Left lung (tissue), 10 donors: ENCODE results near the gene CDH2. TPM values are rescaled to one million over a fixed set of nuclear protein-coding genes. Genes with fewer than 3 reads are reported as not detected.

Experiments
- ATAC-seq: fragments of 200-7000 bp; cut with Tn5 transposase; one replicate; pipeline ENCODE4 v1.9.1; 2020; ENCODE audit warnings: moderate library complexity
- DNase-seq, 4 donors: peaks; one replicate each; pipeline ENCODE4 v3.0.0-alpha.2; 2013 to 2020
- H3K27ac ChIP-seq, 2 donors: fragments of 200-600 bp; sonication (generic) in 1 of 2; one replicate each; pipeline versions ENCODE4 v1.5.0 to v1.8.0; 2020 to 2021
- H3K27me3 ChIP-seq, 2 donors: fragments of 200-600 bp; sonication (generic) in 1 of 2; one replicate each; pipeline versions ENCODE4 v1.5.0 to v1.8.0; 2020 to 2021
- H3K36me3 ChIP-seq, 2 donors: fragments of 200-600 bp; sonication (generic) in 1 of 2; one replicate each; pipeline versions ENCODE4 v1.5.0 to v1.8.0; 2020 to 2021
- H3K4me1 ChIP-seq, 2 donors: fragments of 200-600 bp; one replicate each; pipeline ENCODE4 v1.8.0; 2021
- H3K4me3 ChIP-seq, 2 donors: fragments of 200-600 bp; sonication (generic) in 1 of 2; one replicate each; pipeline versions ENCODE4 v1.5.0 to v1.8.0; 2020 to 2021; ENCODE audit warnings: mild to moderate bottlenecking in 1 of 2
- H3K9me3 ChIP-seq, 2 donors: fragments of 200-600 bp; sonication (generic) in 1 of 2; one replicate each; pipeline versions ENCODE4 v1.5.0 to v1.8.0; 2020 to 2021
- CTCF ChIP-seq, 2 donors: fragments of 200-600 bp; sonication (generic) in 1 of 2; IDR thresholded peaks; one replicate each; pipeline versions ENCODE4 v1.5.0 to v1.8.0; 2021; ENCODE audit warnings: antibody characterized with exemption in 2 of 2
- intact Hi-C, 2 donors: fragments of 100-400 bp; cut with DNase I; formaldehyde crosslinking; loops; one replicate each; pipeline versions ENCODE4 v1.11.2 to v1.14.2; 2022
- polyA plus RNA-seq, 6 donors: library from polyadenylated mRNA; unstranded; fragments of 120-200 nt; gene quantifications; one replicate each; pipeline ENCODE4 v1.2.1, GENCODE V29; 2013; ENCODE audit not compliant: insufficient read length in 6 of 6
- total RNA-seq, 2 donors: library from RNA; stranded (reverse); fragmentation: NEBNext Ultra II Directional; extraction: Animal tissue kit (Norgen Biotek cat#: 25700); gene quantifications; one replicate each; pipeline ENCODE4 v1.2.1, GENCODE V29; 2021
- donor health status: DM: no; HTN: yes; CAD: no.
- donor health status: DM: no; HTN: no; CAD: no.

CDH2 gene
- total and polyA plus RNA-seq, 8 donors: 1.6 to 15.0 (median 7.0) TPM

DNA sequence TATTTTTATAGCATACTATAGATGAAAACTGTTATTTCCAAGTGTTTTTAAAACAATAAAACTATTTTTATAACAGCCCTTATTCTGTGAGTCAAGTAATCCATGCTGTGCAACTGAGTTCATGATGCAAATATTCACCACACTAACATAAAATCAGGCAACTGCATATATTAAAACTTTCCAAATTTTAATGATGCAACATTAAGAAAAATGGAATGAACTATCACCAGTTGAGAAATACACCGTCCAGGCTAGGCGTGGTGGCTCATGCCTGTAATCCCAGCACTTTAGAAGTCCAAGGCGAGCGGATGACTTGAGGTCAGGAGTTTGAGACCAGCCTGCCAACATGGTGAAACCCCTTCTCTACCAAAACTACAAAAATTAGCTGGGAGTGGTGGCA, 114.5 kb downstream of the CDH2 start:
- TF ChIP-seq CTCF (IDR thresholded peaks at IDR 0.05): no peak
- DNase-seq: no peak
- Histone ChIP-seq H3K9me3 (peaks cover 0 to 3% of the 10 kb centered on the region in 2 donors), H3K4me1 (no peaks in the 10 kb centered on the region), H3K27me3 (no peaks in the 10 kb centered on the region), H3K4me3 (no peak overlapping the region), H3K36me3 (no peaks in the 10 kb centered on the region), H3K27ac (no peak overlapping the region)
- intact Hi-C loops: loop anchor here in 1 of 2 donors (10.0 kb wide), 1 partner anchor 62 kb away; no protein-coding TSS in a partner anchor
- no peak for ATAC-seq

GRCh38 chr18:28059861-28060260, 117.1 kb downstream of the CDH2 start:
- H3K36me3 ChIP-seq: no peaks in the 10 kb centered on the region
- no peaks in the 10 kb centered on the region for H3K4me1 ChIP-seq
- no peak for TF ChIP-seq CTCF (IDR thresholded peaks at IDR 0.05)
- H3K27ac ChIP-seq: no peak overlapping the region
- intact Hi-C loops: loop anchor here in 1 of 2 donors (10.0 kb wide), 1 partner anchor 65 kb away; no protein-coding TSS in a partner anchor
- no peaks in the 10 kb centered on the region for H3K9me3 ChIP-seq
- H3K4me3 ChIP-seq: no peak overlapping the region
- DNase-seq (no peak), ATAC-seq (no peak)
- H3K27me3 ChIP-seq: no peaks in the 10 kb centered on the region

DNA sequence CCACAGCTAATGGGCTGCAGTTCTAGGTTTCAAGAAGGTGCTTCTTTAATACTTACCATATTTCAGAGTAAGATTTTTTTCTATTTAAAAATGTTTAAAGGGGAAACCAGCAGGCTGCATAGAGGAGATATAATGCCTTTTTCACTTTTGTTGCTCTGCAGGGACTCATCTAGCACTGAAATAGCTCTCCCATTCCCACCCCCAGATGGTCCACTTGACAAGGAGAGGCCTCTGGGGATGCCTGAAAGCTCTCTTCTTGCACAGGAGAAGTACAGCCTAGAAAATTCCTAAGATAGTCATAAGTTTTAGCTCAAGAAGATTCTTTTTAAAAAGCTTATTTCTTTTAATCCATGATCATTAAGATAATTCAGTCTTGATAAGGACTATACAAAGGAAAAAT, 126.4 kb downstream of the CDH2 start:
- no peaks in the 10 kb centered on the region for H3K9me3 ChIP-seq
- intact Hi-C loops: no loop called here
- H3K4me1 ChIP-seq: no peaks in the 10 kb centered on the region
- ATAC-seq (no peak), DNase-seq (no peak)
- TF ChIP-seq CTCF (IDR thresholded peaks at IDR 0.05): no peak
- H3K27me3 ChIP-seq: no peaks in the 10 kb centered on the region
- no peak overlapping the region for H3K4me3 ChIP-seq
- no peak overlapping the region for H3K27ac ChIP-seq
- H3K36me3 ChIP-seq: no peaks in the 10 kb centered on the region

DNA sequence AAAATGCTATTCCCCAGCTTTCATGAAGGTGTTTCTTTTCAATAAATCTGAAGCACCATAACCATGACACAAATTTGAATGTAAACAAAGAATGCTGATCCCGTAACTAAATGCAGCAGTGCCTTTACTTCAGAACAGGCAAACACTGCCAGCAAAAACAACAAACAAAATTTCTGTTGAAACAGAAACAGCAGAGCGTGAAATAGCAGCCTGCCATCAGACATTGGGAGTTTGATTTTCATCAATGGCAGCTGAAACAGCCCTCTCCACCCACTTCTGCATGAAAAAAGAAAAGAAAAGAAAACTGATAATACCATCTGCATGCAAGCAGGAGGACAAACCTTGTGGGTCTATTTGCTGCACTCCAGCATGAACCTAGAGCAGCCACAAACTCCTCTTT, 128.3 kb downstream of the CDH2 start:
- DNase-seq (no peak), ATAC-seq (no peak)
- no peak for TF ChIP-seq CTCF (IDR thresholded peaks at IDR 0.05)
- H3K4me1 ChIP-seq: no peaks in the 10 kb centered on the region
- intact Hi-C loops: no loop called here
- H3K4me3 ChIP-seq: no peak overlapping the region
- no peaks in the 10 kb centered on the region for H3K27me3 ChIP-seq
- H3K36me3 ChIP-seq: no peaks in the 10 kb centered on the region
- no peaks in the 10 kb centered on the region for H3K9me3 ChIP-seq
- no peak overlapping the region for H3K27ac ChIP-seq

GRCh38 chr18:28045880-28046279, 131.1 kb downstream of the CDH2 start:
- no peaks in the 10 kb centered on the region for H3K4me1 ChIP-seq
- intact Hi-C loops: no loop called here
- H3K36me3 ChIP-seq: no peaks in the 10 kb centered on the region
- no peaks in the 10 kb centered on the region for H3K27me3 ChIP-seq
- no peaks in the 10 kb centered on the region for H3K9me3 ChIP-seq
- H3K4me3 ChIP-seq: no peak overlapping the region
- DNase-seq: no peak
- no peak overlapping the region for H3K27ac ChIP-seq
- no peak for TF ChIP-seq CTCF (IDR thresholded peaks at IDR 0.05)
- ATAC-seq: no peak
